Right lobe of liver (tissue), 4 donors: Measurements from ENCODE around the gene TRHDE.

Source experiments
- POLR2A ChIP-seq: fragments of 450-650 bp; IDR thresholded peaks from one replicate; pipeline ENCODE4 v1.6.1; 2017; ENCODE audit warnings: antibody characterized with exemption, mild to moderate bottlenecking
- TF ChIP-seq, protein P1 (sequence below), 4 donors: fragments of 200-600 bp in 3 of 4; fragments of 450-650 bp in 1 of 4; IDR thresholded peaks; one replicate each; pipeline versions ENCODE4 v1.5.1 to v1.8.0; 2016 to 2022; ENCODE audit warnings: antibody characterized with exemption in 4 of 4, mild to moderate bottlenecking in 2 of 4
- donor health status: DM: no; HTN: no; CAD: no.
- donor health status: DM: no; HTN: no; CAD: no.
- donor health status: DM: no; HTN: yes; CAD: no.

DNA sequence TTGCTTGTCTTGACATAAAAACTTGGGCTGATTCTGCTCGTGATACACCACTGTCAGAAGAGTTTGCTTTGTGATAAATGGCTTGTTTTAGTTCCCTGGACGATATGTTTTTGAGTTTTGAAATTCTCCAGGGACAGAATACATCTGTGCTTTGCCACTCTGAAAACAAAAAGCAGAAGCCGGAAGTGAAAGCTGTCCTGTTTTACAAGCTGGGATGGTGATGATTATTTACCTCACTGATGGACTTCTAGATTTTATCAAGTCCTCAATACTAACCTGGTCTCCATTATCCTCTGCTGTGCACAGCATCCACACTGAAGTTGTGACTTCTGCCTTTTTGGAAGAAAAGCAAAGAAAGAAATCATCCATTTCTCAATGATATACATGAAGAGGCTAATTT is 251.6 kb downstream of the TRHDE start:
- TF ChIP-seq, protein P1, sequence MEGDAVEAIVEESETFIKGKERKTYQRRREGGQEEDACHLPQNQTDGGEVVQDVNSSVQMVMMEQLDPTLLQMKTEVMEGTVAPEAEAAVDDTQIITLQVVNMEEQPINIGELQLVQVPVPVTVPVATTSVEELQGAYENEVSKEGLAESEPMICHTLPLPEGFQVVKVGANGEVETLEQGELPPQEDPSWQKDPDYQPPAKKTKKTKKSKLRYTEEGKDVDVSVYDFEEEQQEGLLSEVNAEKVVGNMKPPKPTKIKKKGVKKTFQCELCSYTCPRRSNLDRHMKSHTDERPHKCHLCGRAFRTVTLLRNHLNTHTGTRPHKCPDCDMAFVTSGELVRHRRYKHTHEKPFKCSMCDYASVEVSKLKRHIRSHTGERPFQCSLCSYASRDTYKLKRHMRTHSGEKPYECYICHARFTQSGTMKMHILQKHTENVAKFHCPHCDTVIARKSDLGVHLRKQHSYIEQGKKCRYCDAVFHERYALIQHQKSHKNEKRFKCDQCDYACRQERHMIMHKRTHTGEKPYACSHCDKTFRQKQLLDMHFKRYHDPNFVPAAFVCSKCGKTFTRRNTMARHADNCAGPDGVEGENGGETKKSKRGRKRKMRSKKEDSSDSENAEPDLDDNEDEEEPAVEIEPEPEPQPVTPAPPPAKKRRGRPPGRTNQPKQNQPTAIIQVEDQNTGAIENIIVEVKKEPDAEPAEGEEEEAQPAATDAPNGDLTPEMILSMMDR (IDR thresholded peaks at IDR 0.05) = no peak
- no peak for TF ChIP-seq POLR2A
